ENCODE data around the gene FAM120B.
A peak's percentile ranks its signal among the peaks of the same experiment; 100 is the strongest.
"Not testable (repeated sequence)": the region's sequence is repeated elsewhere in the genome, so short reads cannot be mapped to it uniquely, and the experiment has no call there.

Gene FAM120B

GRCh38 chr6:170306324-170307079, at the start of gene FAM120B:
Gene FAM120B, plus strand, starts transcription at chr6:170306758. Its CDS starts 10,633 bp downstream, at chr6:170317391.
- peak; percentile 97 for DNase-seq

- no peak for DNase-seq
Observed at GRCh38 chr6:170257376-170257775, 49.2 kb upstream of the FAM120B start.

GRCh38 chr6:170258407-170258806, 48.2 kb upstream of the FAM120B start:
- DNase-seq = no peak

GRCh38 chr6:170259278-170259677, 47.3 kb upstream of the FAM120B start:
- DNase-seq = no peak

GRCh38 chr6:170260686-170261085, 45.9 kb upstream of the FAM120B start:
- DNase-seq = no peak

- DNase-seq = no peak
Observed at GRCh38 chr6:170261643-170262488, 44.7 kb upstream of the FAM120B start.

GRCh38 chr6:170262489-170263088, 44.0 kb upstream of the FAM120B start:
- DNase-seq = no peak

- no peak for DNase-seq
Observed at GRCh38 chr6:170263410-170263809, 43.1 kb upstream of the FAM120B start.

GRCh38 chr6:170264086-170264485, 42.5 kb upstream of the FAM120B start:
- no peak for DNase-seq

- DNase-seq = not testable (repeated sequence)
Observed at GRCh38 chr6:170264644-170265043, 41.9 kb upstream of the FAM120B start.

- no peak for DNase-seq
Observed at GRCh38 chr6:170265655-170266054, 40.9 kb upstream of the FAM120B start.

- DNase-seq = no peak
Observed at GRCh38 chr6:170266061-170266825, 40.3 kb upstream of the FAM120B start.

- DNase-seq = no peak
Observed at GRCh38 chr6:170267688-170268087, 38.9 kb upstream of the FAM120B start.

GRCh38 chr6:170268216-170269129, 38.1 kb upstream of the FAM120B start:
- DNase-seq = no peak

GRCh38 chr6:170269151-170269845, 37.3 kb upstream of the FAM120B start:
- DNase-seq = no peak

GRCh38 chr6:170269846-170270541, 36.6 kb upstream of the FAM120B start:
- DNase-seq = no peak

GRCh38 chr6:170270984-170271593, 35.5 kb upstream of the FAM120B start:
- no peak for DNase-seq

- peak; percentile 83 to 87 for DNase-seq
Observed at GRCh38 chr6:170271771-170272314, 34.7 kb upstream of the FAM120B start.

GRCh38 chr6:170272341-170273065, 34.1 kb upstream of the FAM120B start:
- DNase-seq = no peak
